IPS-15b (cell line): Measurements from ENCODE around the gene CCDC91.

Experiments used
- H3K27me3 ChIP-seq: one replicate; pipeline ENCODE4 v1.6.1; 2013; ENCODE audit warnings: low read length; ENCODE audit not compliant: control insufficient read depth, insufficient read depth
- H3K36me3 ChIP-seq: one replicate; pipeline ENCODE4 v1.6.1; 2013; ENCODE audit warnings: low read length; ENCODE audit not compliant: control insufficient read depth, insufficient read depth
- H3K4me1 ChIP-seq: one replicate; pipeline ENCODE4 v1.6.1; 2013; ENCODE audit warnings: mild to moderate bottlenecking, low read length; ENCODE audit not compliant: control insufficient read depth, insufficient read depth
- H3K4me3 ChIP-seq: one replicate; pipeline ENCODE4 v1.5.1; 2013; ENCODE audit warnings: low read depth, low read length
- H3K9ac ChIP-seq: one replicate; pipeline ENCODE4 v1.6.1; 2013; ENCODE audit warnings: low read depth, mild to moderate bottlenecking, low read length
- H3K9me3 ChIP-seq: one replicate; pipeline ENCODE4 v1.6.1; 2013; ENCODE audit warnings: mild to moderate bottlenecking, low read length; ENCODE audit not compliant: control insufficient read depth, insufficient read depth

CCDC91 gene

DNA sequence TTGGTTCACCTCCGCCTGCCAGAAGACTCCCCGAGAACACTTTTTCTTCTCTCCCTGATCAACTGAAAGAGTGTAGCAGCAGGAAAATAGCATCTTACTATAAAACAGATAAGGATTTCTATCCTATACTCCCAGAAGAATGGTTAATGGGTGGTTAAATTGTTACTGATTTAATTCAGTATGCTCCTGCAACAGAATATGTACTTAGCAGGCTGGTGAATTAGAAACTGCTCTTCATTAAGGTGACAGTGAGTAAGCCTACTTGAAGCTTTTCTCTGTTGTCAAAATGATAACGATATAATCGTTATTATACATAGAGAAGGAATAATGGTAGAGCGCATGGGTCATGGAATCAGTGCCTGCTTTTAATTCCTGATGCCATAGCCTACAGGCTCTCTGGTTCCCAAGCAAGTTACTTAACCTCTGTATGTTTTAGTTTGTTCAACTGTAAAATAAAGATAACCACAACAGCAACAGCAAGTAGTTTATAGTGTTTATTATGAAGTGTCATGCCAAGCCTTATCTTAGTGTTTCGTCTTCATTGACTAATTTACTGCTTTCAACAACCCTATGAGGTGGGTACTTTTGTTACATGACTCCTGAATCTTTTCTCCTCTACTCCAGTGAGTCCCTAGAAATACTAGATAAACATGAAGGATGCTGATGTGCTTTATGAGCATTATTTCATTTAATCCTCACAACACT is 392.6 kb downstream of the CCDC91 start:
- H3K4me3 ChIP-seq: no peak overlapping the region
- H3K4me1 ChIP-seq: no peaks in the 10 kb centered on the region
- H3K36me3 ChIP-seq: no peaks in the 10 kb centered on the region
- H3K27me3 ChIP-seq: no peaks in the 10 kb centered on the region
- H3K9ac ChIP-seq: no peak overlapping the region
- H3K9me3 ChIP-seq: no peaks in the 10 kb centered on the region

DNA sequence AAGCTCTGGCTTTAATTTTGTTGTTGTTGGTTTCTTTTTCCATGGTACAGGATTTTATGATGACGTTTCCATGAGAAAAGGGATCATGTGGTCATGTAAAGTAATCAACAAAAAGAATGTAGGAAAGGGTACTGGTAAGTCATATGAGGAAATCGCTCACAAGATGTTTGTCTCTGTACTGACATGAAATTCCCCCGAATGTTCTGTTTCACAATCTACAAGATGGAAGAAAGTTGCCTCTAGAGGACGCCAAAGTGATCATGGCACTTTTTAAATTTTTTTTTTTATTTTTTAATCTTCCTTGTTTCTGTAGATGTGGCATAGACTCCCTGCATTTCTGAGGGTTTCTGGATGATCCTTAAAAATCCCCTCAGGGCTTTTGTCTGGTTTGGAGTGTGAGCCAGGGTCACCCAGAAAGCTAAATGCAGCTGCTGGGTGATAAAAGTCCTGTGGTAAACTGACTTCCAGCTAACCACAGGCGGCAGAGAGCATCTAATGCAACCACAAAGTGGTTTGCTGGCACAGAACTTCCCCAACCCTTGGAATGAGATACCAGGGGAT is 393.5 kb downstream of the CCDC91 start:
- H3K9ac ChIP-seq: no peak overlapping the region
- H3K4me3 ChIP-seq: no peak overlapping the region
- H3K27me3 ChIP-seq: no peaks in the 10 kb centered on the region
- no peaks in the 10 kb centered on the region for H3K36me3 ChIP-seq
- H3K4me1 ChIP-seq: no peaks in the 10 kb centered on the region
- no peaks in the 10 kb centered on the region for H3K9me3 ChIP-seq

DNA sequence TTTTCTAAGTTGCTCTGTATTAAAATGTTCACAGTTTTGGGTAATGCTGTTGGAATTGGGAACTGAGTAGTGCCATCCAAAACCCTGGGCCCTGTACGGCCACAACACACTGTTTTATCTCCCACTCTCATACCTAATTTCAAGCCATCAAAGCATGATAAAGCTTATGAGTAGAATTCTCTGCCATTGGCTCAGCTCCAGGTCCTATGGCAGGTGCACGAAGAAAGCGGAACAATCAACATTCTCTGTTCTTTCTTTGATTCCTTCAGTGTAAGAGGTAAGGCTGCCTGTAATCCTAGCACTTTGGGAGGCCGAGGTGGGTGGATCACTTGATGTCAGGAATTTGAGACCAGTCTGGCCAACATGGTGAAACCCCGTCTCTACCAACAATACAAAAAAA is 394.9 kb downstream of the CCDC91 start:
- no peaks in the 10 kb centered on the region for H3K36me3 ChIP-seq
- no peak overlapping the region for H3K9ac ChIP-seq
- no peaks in the 10 kb centered on the region for H3K4me1 ChIP-seq
- H3K9me3 ChIP-seq: no peaks in the 10 kb centered on the region
- H3K27me3 ChIP-seq: no peaks in the 10 kb centered on the region
- no peak overlapping the region for H3K4me3 ChIP-seq

DNA sequence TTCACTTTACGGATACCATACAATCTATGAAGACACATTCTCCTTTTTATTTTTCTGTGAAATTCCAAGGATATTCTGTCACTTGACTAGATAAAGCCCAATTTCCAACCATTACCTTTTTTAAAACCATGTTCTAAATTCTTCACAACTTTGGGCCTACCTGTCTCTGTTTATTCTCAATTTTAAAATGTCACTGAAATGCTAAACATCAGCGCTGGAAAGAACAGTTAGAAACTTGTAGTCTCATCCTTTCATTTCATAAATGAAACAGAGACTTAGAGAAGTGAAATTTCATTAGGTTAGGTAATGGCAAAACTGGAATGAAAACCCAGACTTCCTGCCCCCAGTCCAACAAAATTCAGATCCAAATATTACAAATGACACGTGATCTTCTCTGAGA is 396.2 kb downstream of the CCDC91 start:
- Histone ChIP-seq H3K9ac (no peak overlapping the region), H3K4me3 (no peak overlapping the region), H3K4me1 (no peaks in the 10 kb centered on the region), H3K27me3 (no peaks in the 10 kb centered on the region), H3K36me3 (no peaks in the 10 kb centered on the region), H3K9me3 (no peaks in the 10 kb centered on the region)

DNA sequence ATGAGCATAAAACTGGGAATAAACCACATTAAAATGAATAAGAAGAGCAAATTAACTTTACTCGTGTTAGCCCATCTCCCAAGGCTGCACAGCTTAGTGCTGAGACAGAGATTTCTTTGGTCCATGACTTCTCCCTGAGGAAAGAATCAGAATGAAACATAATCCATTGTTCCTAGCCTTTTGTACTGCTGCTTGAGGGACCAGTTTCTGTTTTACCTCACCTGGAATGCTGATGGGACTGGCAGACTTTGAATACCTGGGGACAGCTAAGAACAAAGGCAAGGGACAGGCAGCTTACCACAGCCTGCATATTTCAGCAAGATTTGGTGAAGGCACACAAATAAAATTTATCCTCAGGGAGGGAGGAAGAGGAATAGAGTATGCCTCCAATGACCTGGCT is 401.6 kb downstream of the CCDC91 start:
- Histone ChIP-seq H3K27me3 (no peaks in the 10 kb centered on the region), H3K4me1 (no peaks in the 10 kb centered on the region), H3K36me3 (no peaks in the 10 kb centered on the region), H3K9me3 (no peaks in the 10 kb centered on the region), H3K9ac (no peak overlapping the region), H3K4me3 (no peak overlapping the region)
